Fibroblast of lung (primary cell): Measurements from ENCODE around the gene SNRNP35.

Source experiments
- CTCF ChIP-seq, 2 donors: IDR thresholded peaks in 1 of 2; conservative IDR thresholded peaks in 1 of 2; 1 replicate in 1 of 2; 2 replicates in 1 of 2; pipeline ENCODE4 v1.5.1; 2011 to 2012; ENCODE audit warnings: low read length in 2 of 2, control low read depth in 1 of 2, inconsistent platforms in 1 of 2, low read depth in 1 of 2, mild to moderate bottlenecking in 1 of 2
- EZH2 ChIP-seq: IDR thresholded peaks from 2 replicates; pipeline ENCODE4 v1.5.1; 2012; ENCODE audit warnings: low read length, control low read depth, mild to moderate bottlenecking; ENCODE audit errors: missing control alignments

GRCh38 chr12:123497065-123497464 lies 39.1 kb downstream of the SNRNP35 start:
- no peak for TF ChIP-seq CTCF (conservative IDR thresholded peaks at IDR 0.05 in 1 of 2, IDR thresholded peaks at IDR 0.05 in 1 of 2; ENCODE audit: low read depth in 1 of 2, low read length in 2 of 2)
- TF ChIP-seq EZH2, result no peak
